OCI-LY1 (cell line): Measurements from ENCODE around the gene TBRG4.

Experiments
- H2AFZ ChIP-seq: fragments of 200-600 bp; sonication (generic), shearing (Covaris generic); 2 replicates; pipeline ENCODE4 v1.6.0; 2014; ENCODE audit warnings: antibody characterized with exemption, mild to moderate bottlenecking, low read length
- H3F3A ChIP-seq: fragments of 200-600 bp; sonication (generic), shearing (Covaris generic); 2 replicates; pipeline ENCODE4 v1.6.0; 2014; ENCODE audit warnings: mild to moderate bottlenecking, antibody characterized with exemption, low read length, moderate library complexity; ENCODE audit not compliant: insufficient read depth
- H3K27ac ChIP-seq: fragments of 200-600 bp; sonication (generic); 2 replicates; pipeline ENCODE4 v1.5.1; 2014; ENCODE audit warnings: low read length, mixed run types, mild to moderate bottlenecking, low read depth; ENCODE audit not compliant: poor library complexity, severe bottlenecking
- H3K27me3 ChIP-seq: fragments of 200-600 bp; sonication (generic); 2 replicates; pipeline ENCODE4 v1.6.0; 2014; ENCODE audit warnings: antibody characterized with exemption, mild to moderate bottlenecking, low read length, moderate library complexity; ENCODE audit not compliant: insufficient read depth
- H3K36me3 ChIP-seq: fragments of 200-600 bp; sonication (generic); 2 replicates; pipeline ENCODE4 v1.6.1; 2014; ENCODE audit warnings: mild to moderate bottlenecking, antibody characterized with exemption, low read length, moderate library complexity, mixed read lengths; ENCODE audit not compliant: insufficient read depth
- H3K4me1 ChIP-seq: fragments of 200-600 bp; sonication (generic); 2 replicates; pipeline ENCODE4 v1.5.1; 2014; ENCODE audit warnings: mild to moderate bottlenecking, low read length, moderate library complexity; ENCODE audit not compliant: insufficient read depth, severe bottlenecking
- H3K4me2 ChIP-seq: fragments of 200-600 bp; sonication (generic), shearing (Covaris generic); 2 replicates; pipeline ENCODE4 v1.6.1; 2014; ENCODE audit warnings: low read length
- H3K4me3 ChIP-seq: fragments of 200-600 bp; sonication (generic); 2 replicates; pipeline ENCODE4 v1.5.1; 2014; ENCODE audit warnings: low read length, low read depth, mild to moderate bottlenecking, mixed read lengths; ENCODE audit not compliant: poor library complexity, severe bottlenecking
- H3K79me2 ChIP-seq: fragments of 200-600 bp; shearing (Covaris generic); 2 replicates; pipeline ENCODE4 v1.6.1; 2016; ENCODE audit warnings: mixed run types, low read length, mixed read lengths; ENCODE audit not compliant: insufficient read depth
- H3K9ac ChIP-seq: fragments of 200-600 bp; sonication (generic), shearing (Covaris generic); 2 replicates; pipeline ENCODE4 v1.6.1; 2014; ENCODE audit warnings: mild to moderate bottlenecking, low read length, mixed read lengths
- H3K9me2 ChIP-seq: fragments of 200-600 bp; sonication (generic), shearing (Covaris generic); 2 replicates; pipeline ENCODE4 v1.6.1; 2014; ENCODE audit warnings: low read depth, mild to moderate bottlenecking, low read length, mixed read lengths
- H3K9me3 ChIP-seq: fragments of 200-600 bp; shearing (Covaris generic); 2 replicates; pipeline ENCODE4 v1.6.1; 2014; ENCODE audit warnings: low read length, mixed read lengths
- H4K20me1 ChIP-seq: fragments of 200-600 bp; sonication (generic), shearing (Covaris generic); 2 replicates; pipeline ENCODE4 v1.6.0; 2016; ENCODE audit warnings: mild to moderate bottlenecking, low read length; ENCODE audit not compliant: insufficient read depth
- CTCF ChIP-seq: fragments of 200-600 bp; sonication (generic), shearing (Covaris generic); IDR thresholded peaks from 2 replicates; pipeline ENCODE4 v1.5.1; 2017; ENCODE audit warnings: mild to moderate bottlenecking, antibody characterized with exemption, low read length, moderate library complexity, mixed read lengths
- EZH2 ChIP-seq: fragments of 200-600 bp; sonication (generic), shearing (Covaris generic); IDR thresholded peaks from 2 replicates; pipeline ENCODE4 v1.8.0; 2017; ENCODE audit warnings: borderline replicate concordance, mixed run types, mild to moderate bottlenecking, antibody characterized with exemption, low read length, moderate library complexity, mixed read lengths

Gene TBRG4

DNA sequence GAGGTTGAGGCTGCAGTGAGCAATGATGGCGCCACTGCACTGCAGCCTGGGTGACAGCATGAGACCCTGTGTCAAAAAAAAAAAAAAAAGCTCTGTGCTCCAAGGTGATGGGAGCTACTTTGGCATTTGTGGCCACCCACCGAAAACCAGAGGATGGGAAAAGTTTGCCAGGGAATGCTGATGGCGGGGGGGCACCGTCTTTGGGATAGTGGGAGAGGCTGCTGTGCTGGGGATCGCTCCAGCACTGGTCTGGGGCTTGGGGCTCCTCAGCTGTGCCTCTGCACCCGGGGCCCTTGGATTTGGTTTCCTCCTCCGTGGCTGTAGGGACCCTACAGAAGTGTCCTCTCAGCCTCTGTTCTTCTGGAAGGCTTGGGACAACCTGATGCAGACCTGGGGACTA, 34.4 kb upstream of the TBRG4 start:
- no peaks in the 10 kb centered on the region for H3K79me2 ChIP-seq
- H3K36me3 ChIP-seq = no peaks in the 10 kb centered on the region
- peaks cover 9% of the 10 kb centered on the region; the same call in 1 of the 2 replicates for H3K27me3 ChIP-seq
- H3K4me1 ChIP-seq = peaks cover 3% of the 10 kb centered on the region
- no peak overlapping the region for H3K4me3 ChIP-seq
- H2AFZ ChIP-seq = no peak overlapping the region
- H3K27ac ChIP-seq = no peak overlapping the region
- TF ChIP-seq CTCF (no peak), EZH2 (no peak)
- H3K9me3 ChIP-seq = no peaks in the 10 kb centered on the region
- no peak overlapping the region for H3K9ac ChIP-seq
- no peaks in the 10 kb centered on the region for H3F3A ChIP-seq
- no peak overlapping the region for H3K4me2 ChIP-seq
- no peaks in the 10 kb centered on the region for H3K9me2 ChIP-seq
- H4K20me1 ChIP-seq = no peaks in the 10 kb centered on the region

- no peak overlapping the region for H3K4me2 ChIP-seq
- H3K9ac ChIP-seq = no peak overlapping the region
- no peaks in the 10 kb centered on the region for H4K20me1 ChIP-seq
- no peaks in the 10 kb centered on the region for H3K36me3 ChIP-seq
- no peaks in the 10 kb centered on the region for H3K79me2 ChIP-seq
- H3K4me1 ChIP-seq = peaks cover 9% of the 10 kb centered on the region
- no peaks in the 10 kb centered on the region for H3K9me2 ChIP-seq
- peaks cover 3% of the 10 kb centered on the region; the same call in 1 of the 2 replicates for H3K27me3 ChIP-seq
- TF ChIP-seq CTCF (no peak), EZH2 (no peak)
- no peak overlapping the region for H3K4me3 ChIP-seq
- no peak overlapping the region for H3K27ac ChIP-seq
- H3F3A ChIP-seq = no peaks in the 10 kb centered on the region
- H3K9me3 ChIP-seq = no peaks in the 10 kb centered on the region
- no peak overlapping the region for H2AFZ ChIP-seq
Observed at GRCh38 chr7:45143616-45144015, 32.1 kb upstream of the TBRG4 start.

GRCh38 chr7:45140827-45141226, 29.3 kb upstream of the TBRG4 start:
- no peaks in the 10 kb centered on the region for H3K9me3 ChIP-seq
- H3K9ac ChIP-seq = no peak overlapping the region
- TF ChIP-seq CTCF (no peak), EZH2 (no peak)
- peaks cover 9% of the 10 kb centered on the region for H3K4me1 ChIP-seq
- H3K9me2 ChIP-seq = no peaks in the 10 kb centered on the region
- no peaks in the 10 kb centered on the region for H3K36me3 ChIP-seq
- no peaks in the 10 kb centered on the region for H3K27me3 ChIP-seq
- H4K20me1 ChIP-seq = no peaks in the 10 kb centered on the region
- no peaks in the 10 kb centered on the region for H3F3A ChIP-seq
- H3K27ac ChIP-seq = no peak overlapping the region
- H3K4me3 ChIP-seq = peak overlapping the region; percentile 44
- peak overlapping the region; percentile 43 for H3K4me2 ChIP-seq
- H2AFZ ChIP-seq = peak overlapping the region; percentile 97
- no peaks in the 10 kb centered on the region for H3K79me2 ChIP-seq
